ENCODE data around the gene ZACN.
"Not testable (repeated sequence)": the region's sequence is repeated elsewhere in the genome, so short reads cannot be mapped to it uniquely, and the experiment has no call there.

Gene ZACN

GRCh38 chr17:76078860-76079534, at the start of gene ZACN:
TSS of gene ZACN (plus strand) at chr17:76079182. CDS start at chr17:76079265, 83 bp downstream.
- no peak for DNase-seq

GRCh38 chr17:76032073-76032779, 46.8 kb upstream of the ZACN start:
- DNase-seq, result no peak

GRCh38 chr17:76032780-76033108, 46.2 kb upstream of the ZACN start:
- DNase-seq, result no peak

GRCh38 chr17:76033139-76033538, 45.8 kb upstream of the ZACN start:
- no peak for DNase-seq

GRCh38 chr17:76034428-76035350, 44.3 kb upstream of the ZACN start:
- DNase-seq, result no peak

GRCh38 chr17:76036497-76037261, 42.3 kb upstream of the ZACN start:
- DNase-seq, result no peak

GRCh38 chr17:76038050-76038449, 40.9 kb upstream of the ZACN start:
- DNase-seq, result no peak

GRCh38 chr17:76039121-76039520, 39.9 kb upstream of the ZACN start:
- no peak for DNase-seq

- no peak for DNase-seq
Observed at GRCh38 chr17:76040376-76040775, 38.6 kb upstream of the ZACN start.

GRCh38 chr17:76042868-76043267, 36.1 kb upstream of the ZACN start:
- DNase-seq, result not testable (repeated sequence)

GRCh38 chr17:76044475-76045007, 34.4 kb upstream of the ZACN start:
- DNase-seq, result not testable (repeated sequence)

GRCh38 chr17:76046064-76046463, 32.9 kb upstream of the ZACN start:
- no peak for DNase-seq

GRCh38 chr17:76048025-76048605, 30.9 kb upstream of the ZACN start:
- no peak for DNase-seq

GRCh38 chr17:76048711-76049110, 30.3 kb upstream of the ZACN start:
- no peak for DNase-seq

- DNase-seq, result no peak
Observed at GRCh38 chr17:76049239-76049638, 29.7 kb upstream of the ZACN start.

- DNase-seq, result no peak
Observed at GRCh38 chr17:76049836-76050537, 29.0 kb upstream of the ZACN start.

GRCh38 chr17:76050538-76051467, 28.2 kb upstream of the ZACN start:
- no peak for DNase-seq

- DNase-seq, result no peak
Observed at GRCh38 chr17:76051561-76051960, 27.4 kb upstream of the ZACN start.

GRCh38 chr17:76053246-76054111, 25.5 kb upstream of the ZACN start:
- DNase-seq, result peak; percentile 61 to 64
